ENCODE measurements around the gene RPL13A.

The RPL13A gene

GRCh38 chr19:49506575-49507105 is 19.2 kb downstream of the RPL13A start:
- peak in 1 of 2 donors; percentile 58 for DNase-seq (ENCODE audit: low read depth in 2 of 2)

- DNase-seq (ENCODE audit: low read depth in 2 of 2) = no peak
Observed at GRCh38 chr19:49507803-49508494, 20.5 kb downstream of the RPL13A start.

- DNase-seq (ENCODE audit: low read depth in 2 of 2) = no peak
Observed at GRCh38 chr19:49512970-49513745, 25.8 kb downstream of the RPL13A start.

GRCh38 chr19:49513746-49514118 is 26.3 kb downstream of the RPL13A start:
- DNase-seq (ENCODE audit: low read depth in 2 of 2) = no peak

- DNase-seq (ENCODE audit: low read depth in 2 of 2) = no peak
Observed at GRCh38 chr19:49514151-49514550, 26.7 kb downstream of the RPL13A start.

GRCh38 chr19:49515767-49516166 is 28.4 kb downstream of the RPL13A start:
- no peak for DNase-seq (ENCODE audit: low read depth in 2 of 2)

GRCh38 chr19:49518033-49518432 is 30.6 kb downstream of the RPL13A start:
- no peak for DNase-seq (ENCODE audit: low read depth in 2 of 2)

- no peak for DNase-seq (ENCODE audit: low read depth in 2 of 2)
Observed at GRCh38 chr19:49520705-49521319, 33.4 kb downstream of the RPL13A start.

- DNase-seq (ENCODE audit: low read depth in 2 of 2) = no peak
Observed at GRCh38 chr19:49524812-49525455, 37.5 kb downstream of the RPL13A start.

GRCh38 chr19:49528211-49528771 is 40.9 kb downstream of the RPL13A start:
- DNase-seq (ENCODE audit: low read depth in 2 of 2) = no peak

- DNase-seq (ENCODE audit: low read depth in 2 of 2) = no peak
Observed at GRCh38 chr19:49530708-49531107, 43.3 kb downstream of the RPL13A start.

GRCh38 chr19:49533551-49534488 is 46.4 kb downstream of the RPL13A start:
- DNase-seq (ENCODE audit: low read depth in 2 of 2) = peak; percentile 61 to 68

GRCh38 chr19:49534632-49535385 is 47.4 kb downstream of the RPL13A start:
- no peak for DNase-seq (ENCODE audit: low read depth in 2 of 2)

GRCh38 chr19:49536921-49537462 is 49.6 kb downstream of the RPL13A start:
- no peak for DNase-seq (ENCODE audit: low read depth in 2 of 2)

GRCh38 chr19:49538643-49539042 is 51.2 kb downstream of the RPL13A start:
- DNase-seq (ENCODE audit: low read depth in 2 of 2) = no peak

- no peak for DNase-seq (ENCODE audit: low read depth in 2 of 2)
Observed at GRCh38 chr19:49539192-49539952, 52.0 kb downstream of the RPL13A start.
